Measurements from ENCODE around the gene TMEM184B.
A peak's percentile ranks its signal among the peaks of the same experiment; 100 is the strongest.

Gene TMEM184B

DNA sequence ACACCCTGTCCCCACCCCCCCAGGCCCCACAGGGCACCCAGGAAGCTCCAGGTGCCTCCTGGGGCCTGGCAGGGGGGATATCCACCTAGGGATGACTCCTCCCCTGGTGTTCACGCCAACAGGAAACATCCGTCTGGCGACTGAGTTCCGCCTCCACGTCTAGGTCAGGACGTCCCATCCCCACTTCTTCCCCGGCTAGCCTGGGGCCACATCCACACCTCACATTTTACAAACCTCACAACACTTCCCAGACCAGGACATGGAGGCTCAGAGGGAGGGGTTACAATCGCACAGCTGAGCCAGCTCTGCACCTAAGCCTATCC is 50.1 kb downstream of the TMEM184B start:
- no peak for DNase-seq

DNA sequence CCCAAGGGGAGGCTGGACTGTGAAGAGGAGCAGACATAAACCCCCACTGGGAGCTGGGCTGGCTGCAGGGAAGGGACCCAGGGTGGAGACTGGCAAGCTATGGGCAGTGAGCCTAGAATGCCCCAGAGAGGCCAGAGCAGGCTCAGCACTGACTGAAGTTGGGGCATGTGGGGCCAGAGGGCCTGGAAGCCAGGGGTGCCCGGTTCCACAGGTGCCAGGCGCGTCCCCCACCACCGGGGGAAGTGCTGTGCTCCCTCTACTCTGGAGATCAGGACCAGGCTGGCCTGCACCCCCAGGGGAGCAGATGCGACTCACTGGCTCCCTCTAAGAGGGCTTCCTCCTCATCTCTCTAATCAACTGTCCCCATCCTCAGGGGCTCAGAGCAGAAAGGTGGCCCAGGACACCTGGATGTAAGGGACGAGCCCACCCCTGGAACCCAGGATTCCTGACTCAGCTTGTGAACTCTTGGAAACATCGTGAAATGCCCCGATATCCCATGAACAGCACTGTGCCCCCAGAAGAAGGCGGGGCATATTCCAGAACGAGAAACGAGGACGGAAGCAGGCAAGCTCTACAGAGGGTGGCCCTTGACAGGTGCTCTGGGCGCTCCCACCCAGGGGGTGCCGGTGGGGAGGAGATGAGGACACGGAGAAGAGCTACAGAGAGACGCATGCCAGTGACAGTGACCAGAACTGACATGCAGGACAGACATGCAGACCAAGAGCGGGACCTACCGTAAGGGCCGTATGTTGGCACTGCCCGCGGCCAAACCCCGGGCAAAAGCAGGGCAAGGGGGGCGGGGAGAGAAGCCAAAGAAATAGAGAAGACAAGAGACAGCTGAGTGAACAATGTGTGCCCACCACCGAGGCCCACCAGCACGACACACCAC is 50.7 kb downstream of the TMEM184B start:
- DNase-seq = no peak

- no peak for DNase-seq
Observed at GRCh38 chr22:38221407-38221806, 51.4 kb downstream of the TMEM184B start.

- no peak for DNase-seq
Observed at GRCh38 chr22:38220653-38221386, 52.0 kb downstream of the TMEM184B start.

DNA sequence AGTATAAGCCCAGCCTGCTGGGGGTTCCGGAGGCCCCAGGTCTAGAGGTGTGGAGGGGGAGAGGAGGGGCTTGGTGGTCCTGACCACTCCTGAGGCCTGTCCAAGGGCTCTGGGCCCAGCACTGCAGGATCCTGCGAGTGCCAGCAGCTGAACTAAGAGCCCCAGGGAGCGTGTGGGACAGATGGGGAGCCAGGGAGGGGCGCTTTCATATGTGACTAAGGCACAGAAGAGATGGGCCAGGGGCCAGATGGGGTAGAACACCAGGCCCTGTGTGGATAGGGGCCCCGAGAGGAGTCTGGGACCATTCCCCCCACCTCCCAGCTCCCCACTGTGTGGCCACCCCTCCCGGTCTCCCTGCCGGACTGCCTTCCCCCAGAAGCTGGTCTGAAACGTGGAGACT is 52.6 kb downstream of the TMEM184B start:
- no peak for DNase-seq

- no peak for DNase-seq
Observed at GRCh38 chr22:38219632-38220031, 53.2 kb downstream of the TMEM184B start.

GRCh38 chr22:38218661-38219622 is 53.9 kb downstream of the TMEM184B start:
- peak; percentile 57 for DNase-seq

DNA sequence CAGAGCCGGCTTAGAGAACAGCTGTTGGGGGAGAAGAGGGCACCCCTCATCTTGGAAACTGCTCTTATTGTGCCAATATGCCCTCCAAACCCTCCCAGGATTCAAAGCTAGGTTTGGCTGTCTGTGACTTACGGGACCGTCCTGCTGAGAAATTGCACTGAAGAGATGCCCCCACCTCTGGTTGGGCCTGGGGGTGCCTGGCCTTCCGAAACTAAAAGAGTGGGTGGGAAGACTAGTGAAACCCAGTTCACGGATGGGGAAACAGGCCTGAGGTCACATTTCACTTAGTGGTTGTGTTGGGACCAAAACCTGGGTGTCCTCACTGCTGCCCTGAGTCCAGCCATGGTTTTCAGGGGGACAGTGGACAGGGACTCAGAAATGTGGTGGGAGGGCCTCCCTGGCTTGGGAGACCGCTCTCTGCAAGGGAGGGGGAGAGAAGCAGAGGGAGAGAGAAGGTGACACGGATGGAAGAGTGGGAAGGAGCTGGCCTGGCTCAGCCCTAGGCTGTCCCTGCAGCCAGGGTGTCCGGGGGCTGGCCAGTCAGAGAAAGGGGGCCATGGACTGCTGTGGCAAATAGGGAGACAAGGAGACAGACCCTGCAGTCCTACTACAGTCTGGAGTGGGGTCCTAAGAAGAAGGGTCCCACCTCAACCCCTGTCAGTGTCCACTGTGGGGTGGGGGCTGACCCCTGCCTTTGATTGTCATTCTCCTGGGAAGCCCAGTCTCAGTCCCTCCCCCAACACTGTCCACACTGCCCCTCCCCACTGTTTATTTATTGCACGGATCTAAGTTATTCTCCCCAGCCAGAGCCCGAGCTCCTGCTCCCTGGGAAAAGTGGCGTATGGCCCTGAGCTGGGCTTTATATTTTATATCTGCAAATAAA is 57.4 kb downstream of the TMEM184B start:
- no peak for DNase-seq

DNA sequence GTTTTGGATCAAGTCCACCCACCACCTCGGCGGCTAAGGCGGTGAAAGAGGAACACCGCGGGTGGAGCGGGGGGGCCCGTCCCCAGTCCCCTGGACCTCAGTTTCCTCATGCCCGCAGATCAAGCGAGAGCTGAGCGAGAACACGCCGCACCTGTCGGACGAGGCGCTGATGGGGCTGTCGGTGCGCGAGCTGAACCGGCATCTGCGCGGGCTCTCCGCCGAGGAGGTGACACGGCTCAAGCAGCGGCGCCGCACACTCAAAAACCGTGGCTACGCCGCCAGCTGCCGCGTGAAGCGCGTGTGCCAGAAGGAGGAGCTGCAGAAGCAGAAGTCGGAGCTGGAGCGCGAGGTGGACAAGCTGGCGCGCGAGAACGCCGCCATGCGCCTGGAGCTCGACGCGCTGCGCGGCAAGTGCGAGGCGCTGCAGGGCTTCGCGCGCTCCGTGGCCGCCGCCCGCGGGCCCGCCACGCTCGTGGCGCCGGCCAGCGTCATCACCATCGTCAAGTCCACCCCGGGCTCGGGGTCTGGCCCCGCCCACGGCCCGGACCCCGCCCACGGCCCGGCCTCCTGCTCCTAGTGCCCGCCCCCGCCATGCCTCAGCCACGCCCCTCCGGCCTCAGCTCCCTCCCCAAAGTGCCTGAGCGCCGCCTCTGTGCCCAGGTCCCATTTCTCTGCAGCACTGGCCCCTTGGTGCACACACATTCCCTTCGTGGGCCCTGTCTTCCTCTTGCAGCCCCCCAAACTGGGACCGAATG is 58.3 kb downstream of the TMEM184B start:
- peak; percentile 72 for DNase-seq

- no peak for DNase-seq
Observed at GRCh38 chr22:38213990-38214301, 58.9 kb downstream of the TMEM184B start.

DNA sequence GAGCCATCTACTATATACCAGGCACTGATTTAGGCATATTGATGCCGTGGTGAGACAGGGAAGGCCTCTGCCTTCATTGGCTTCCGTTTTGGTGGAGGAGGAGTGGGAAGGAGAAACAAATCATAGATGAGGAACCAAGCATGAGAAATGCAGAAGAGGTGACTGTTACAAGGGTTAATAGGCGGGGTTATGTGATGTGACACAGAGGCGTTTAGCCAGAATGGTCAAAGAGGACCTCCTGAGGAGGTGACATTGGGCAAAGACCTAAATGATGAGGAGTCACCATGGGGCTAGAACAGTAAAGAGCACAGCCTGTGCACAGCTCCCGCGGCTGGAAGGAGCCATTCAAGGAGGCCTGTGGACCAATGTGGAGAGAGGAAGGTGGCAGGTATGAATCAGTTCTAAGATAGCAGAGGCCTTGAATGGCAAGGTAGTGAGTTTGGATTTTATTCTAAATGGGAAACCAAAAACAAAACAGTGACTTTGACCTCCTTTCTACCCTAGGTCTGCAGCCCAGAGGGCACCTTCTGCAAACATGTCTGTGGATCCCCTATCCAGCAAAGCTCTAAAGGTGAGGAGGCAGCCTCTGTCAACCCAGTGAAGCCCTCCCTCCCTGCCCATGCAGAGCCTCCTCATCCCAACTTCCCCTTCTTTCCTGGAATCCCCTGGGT is 59.4 kb downstream of the TMEM184B start:
- no peak for DNase-seq

DNA sequence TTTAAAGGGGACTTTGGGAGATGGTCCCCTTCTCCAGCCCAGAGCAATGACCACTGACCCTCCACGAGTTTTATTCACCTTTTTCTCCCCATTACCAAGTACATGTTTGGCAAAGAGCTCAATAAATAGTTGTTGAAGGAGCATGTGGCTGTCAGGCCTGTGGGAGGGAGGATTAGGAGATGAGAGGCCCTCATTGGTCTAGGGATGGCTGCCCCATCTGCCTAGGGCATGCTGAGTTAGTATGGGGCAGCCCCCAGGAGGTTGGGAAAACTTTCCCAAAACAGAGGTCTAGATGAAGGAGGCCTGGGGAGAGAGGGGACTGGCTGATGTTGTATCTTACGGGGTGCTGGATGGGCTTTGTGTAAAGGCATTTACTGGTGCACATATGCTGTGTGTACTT is 60.4 kb downstream of the TMEM184B start:
- DNase-seq = no peak

GRCh38 chr22:38211556-38211955 is 61.3 kb downstream of the TMEM184B start:
- no peak for DNase-seq

- DNase-seq = no peak
Observed at GRCh38 chr22:38208551-38208968, 64.2 kb downstream of the TMEM184B start.

GRCh38 chr22:38207898-38208432 is 64.8 kb downstream of the TMEM184B start:
- DNase-seq = no peak

- no peak for DNase-seq
Observed at GRCh38 chr22:38205261-38206128, 67.3 kb downstream of the TMEM184B start.

DNA sequence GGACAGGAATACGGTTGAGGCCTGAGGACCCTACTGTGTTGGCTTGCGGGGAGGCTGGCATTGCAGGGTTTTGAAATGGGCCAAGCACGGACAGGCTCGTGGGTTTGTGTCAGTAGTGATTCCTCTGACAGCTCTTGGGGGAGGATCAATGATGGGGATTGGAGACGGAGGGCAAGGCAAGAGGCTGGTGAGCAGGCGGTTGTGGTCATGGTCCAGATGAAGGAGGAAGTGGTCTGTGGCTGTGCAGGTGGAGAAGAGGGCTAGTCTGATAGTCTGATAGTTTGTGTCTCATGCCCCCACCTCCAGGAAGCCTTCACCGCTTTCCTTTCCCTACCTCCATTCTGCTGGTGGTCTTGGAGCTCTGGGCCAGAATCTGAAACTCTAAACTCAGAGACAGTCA is 68.0 kb downstream of the TMEM184B start:
- DNase-seq = no peak

DNA sequence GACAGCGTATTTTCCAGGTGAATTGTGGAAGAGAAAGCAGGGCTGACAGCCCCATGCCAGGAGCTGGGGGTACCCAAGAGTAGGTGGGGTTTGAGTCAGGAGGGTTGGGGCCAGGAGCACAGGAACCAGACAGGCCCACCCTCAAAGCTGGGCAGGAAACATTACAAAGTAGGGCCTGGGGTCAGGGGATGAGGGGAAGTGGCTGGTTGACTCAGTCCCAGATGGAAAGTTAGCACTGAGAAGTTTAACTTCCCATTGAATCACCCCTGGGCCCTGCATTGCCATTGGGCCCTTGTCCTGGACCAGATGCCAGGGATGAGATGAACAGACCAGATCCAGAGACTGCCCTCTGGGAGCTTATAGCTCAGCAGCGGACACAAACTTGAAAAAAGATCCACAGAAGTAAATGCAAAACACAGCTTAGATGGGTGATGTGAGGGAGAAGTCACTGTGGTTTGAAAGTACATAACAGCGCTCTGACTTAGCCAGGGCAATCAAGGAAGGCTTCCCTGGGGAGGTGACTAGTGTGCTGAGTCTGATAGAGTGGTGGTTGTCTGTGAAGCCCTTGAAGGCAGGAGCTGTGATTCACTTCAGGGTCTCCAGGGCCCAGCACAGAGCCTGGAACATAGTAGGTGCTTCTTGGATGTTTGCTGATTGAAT is 68.8 kb downstream of the TMEM184B start:
- no peak for DNase-seq

All from T-helper 9 cell (primary cell).